Hepatocyte (in vitro differentiated cells): ENCODE measurements around the gene TCAF1.

Experiments
- CTCF ChIP-seq: fragments of 200-600 bp; sonication (generic); IDR thresholded peaks from 2 replicates; pipeline ENCODE4 v1.5.1; 2016; ENCODE audit warnings: antibody characterized with exemption, mild to moderate bottlenecking; ENCODE audit not compliant: poor library complexity
- EZH2phosphoT487 ChIP-seq: fragments of 200-600 bp; sonication (generic); IDR thresholded peaks from one replicate; pipeline ENCODE4 v1.6.1; 2018; ENCODE audit warnings: antibody characterized with exemption, mild to moderate bottlenecking, low read depth, moderate library complexity; ENCODE audit not compliant: unreplicated experiment, severe bottlenecking

- TF ChIP-seq CTCF (no peak), EZH2phosphoT487 (no peak)
Observed at GRCh38 chr7:143884969-143885559, 16.9 kb downstream of the TCAF1 start.
